ENCODE measurements around the gene TSPAN4.

The TSPAN4 gene

GRCh38 chr11:803770-804598 is 38.7 kb upstream of the TSPAN4 start:
- H2AFZ ChIP-seq (ENCODE audit: low read depth): no peak overlapping the region
- TF ChIP-seq CTCF (conservative IDR thresholded peaks at IDR 0.05; ENCODE audit: low read depth, low read length): no peak
- H3K4me1 ChIP-seq (ENCODE audit: low read depth, poor library complexity, severe bottlenecking): peaks cover 23% of the 10 kb centered on the region
- H3K27me3 ChIP-seq (ENCODE audit: insufficient read depth, low read depth): no peaks in the 10 kb centered on the region
- no peaks in the 10 kb centered on the region for H4K20me1 ChIP-seq (ENCODE audit: insufficient read depth)
- H3K27ac ChIP-seq: no peak overlapping the region
- peaks cover 17% of the 10 kb centered on the region; the same call in 1 of the 2 replicates for H3K79me2 ChIP-seq (ENCODE audit: insufficient read depth, low read depth)
- H3K36me3 ChIP-seq (ENCODE audit: insufficient read depth): no peaks in the 10 kb centered on the region
- H3K4me2 ChIP-seq: peak overlapping the region; percentile 86
- H3K9ac ChIP-seq: no peak overlapping the region
- H3K4me3 ChIP-seq (IDR thresholded peaks at IDR 0.05; ENCODE audit: insufficient read depth, low read depth, low read length): no peak overlapping the region

- Histone ChIP-seq H3K27me3 (ENCODE audit: insufficient read depth, low read depth) (no peaks in the 10 kb centered on the region), H4K20me1 (ENCODE audit: insufficient read depth) (no peaks in the 10 kb centered on the region), H3K9ac (peak overlapping the region; percentile 50; the same call in 1 of the 2 replicates), H3K79me2 (ENCODE audit: insufficient read depth, low read depth) (peaks cover 21% of the 10 kb centered on the region; the same call in 1 of the 2 replicates), H3K4me2 (peak overlapping the region; percentile 86), H3K4me3 (IDR thresholded peaks at IDR 0.05; ENCODE audit: insufficient read depth, low read depth, low read length) (no peak overlapping the region), H3K4me1 (ENCODE audit: low read depth, poor library complexity, severe bottlenecking) (peaks cover 23% of the 10 kb centered on the region), H3K36me3 (ENCODE audit: insufficient read depth) (no peaks in the 10 kb centered on the region), H3K27ac (no peak overlapping the region), H2AFZ (ENCODE audit: low read depth) (peak overlapping the region; percentile 49)
- no peak for TF ChIP-seq CTCF (conservative IDR thresholded peaks at IDR 0.05; ENCODE audit: low read depth, low read length)
Measured at GRCh38 chr11:804599-804964, 38.1 kb upstream of the TSPAN4 start.

- no peaks in the 10 kb centered on the region for H3K27me3 ChIP-seq (ENCODE audit: insufficient read depth, low read depth)
- H3K36me3 ChIP-seq (ENCODE audit: insufficient read depth): peaks cover 6% of the 10 kb centered on the region; the same call in 1 of the 2 replicates
- H3K79me2 ChIP-seq (ENCODE audit: insufficient read depth, low read depth): peaks cover 45% of the 10 kb centered on the region
- H4K20me1 ChIP-seq (ENCODE audit: insufficient read depth): no peaks in the 10 kb centered on the region
- peak overlapping the region; percentile 99 for H3K9ac ChIP-seq
- H3K4me1 ChIP-seq (ENCODE audit: low read depth, poor library complexity, severe bottlenecking): peaks cover 36% of the 10 kb centered on the region
- H3K4me3 ChIP-seq (IDR thresholded peaks at IDR 0.05; ENCODE audit: insufficient read depth, low read depth, low read length): no peak overlapping the region
- H3K4me2 ChIP-seq: peak overlapping the region; percentile 83
- no peak for TF ChIP-seq CTCF (conservative IDR thresholded peaks at IDR 0.05; ENCODE audit: low read depth, low read length)
- peak overlapping the region; percentile 98 for H3K27ac ChIP-seq
- H2AFZ ChIP-seq (ENCODE audit: low read depth): peak overlapping the region; percentile 64
Measured at GRCh38 chr11:808427-809286, 34.0 kb upstream of the TSPAN4 start.

GRCh38 chr11:809287-810039 is 33.2 kb upstream of the TSPAN4 start, which contains the start of gene RPLP2:
Gene RPLP2 (plus strand): TSS chr11:809967. CDS start chr11:810235, 268 bp downstream.
- H2AFZ ChIP-seq (ENCODE audit: low read depth): peak within 1 kb of the TSS; percentile 64
- H3K27ac ChIP-seq: peak within 1 kb of the TSS; percentile 98
- H3K27me3 ChIP-seq (ENCODE audit: insufficient read depth, low read depth): no peaks in the 10 kb centered on the region
- H3K4me1 ChIP-seq (ENCODE audit: low read depth, poor library complexity, severe bottlenecking): peaks cover 28% of the 10 kb centered on the region
- peaks cover 45% of the 10 kb centered on the region for H3K79me2 ChIP-seq (ENCODE audit: insufficient read depth, low read depth)
- H3K9ac ChIP-seq: peak within 1 kb of the TSS; percentile 99
- H3K4me3 ChIP-seq (IDR thresholded peaks at IDR 0.05; ENCODE audit: insufficient read depth, low read depth, low read length): no peak within 1 kb of the TSS
- peak within 1 kb of the TSS; percentile 83 for H3K4me2 ChIP-seq
- peaks cover 6% of the 10 kb centered on the region; the same call in 1 of the 2 replicates for H3K36me3 ChIP-seq (ENCODE audit: insufficient read depth)
- TF ChIP-seq CTCF (conservative IDR thresholded peaks at IDR 0.05; ENCODE audit: low read depth, low read length): no peak
- no peaks in the 10 kb centered on the region for H4K20me1 ChIP-seq (ENCODE audit: insufficient read depth)
